KMS-11 (cell line): ENCODE results near the gene MYO15A.

Source experiments
- H2AFZ ChIP-seq: fragments of 200-600 bp; sonication (generic); 2 replicates; pipeline ENCODE4 v1.6.1; 2016; ENCODE audit warnings: antibody characterized with exemption, mixed run types, low read depth
- H3K27ac ChIP-seq: fragments of 200-600 bp; sonication (generic); 2 replicates; pipeline ENCODE4 v1.6.1; 2016; ENCODE audit warnings: mild to moderate bottlenecking, mixed run types
- H3K27me3 ChIP-seq: fragments of 200-600 bp; sonication (generic); 2 replicates; pipeline ENCODE4 v1.6.1; 2017; ENCODE audit warnings: mild to moderate bottlenecking, low read depth, mixed run types, moderate library complexity; ENCODE audit not compliant: insufficient read depth
- H3K36me3 ChIP-seq: fragments of 200-600 bp; sonication (generic); 2 replicates; pipeline ENCODE4 v1.6.1; 2017; ENCODE audit warnings: mild to moderate bottlenecking, mixed run types; ENCODE audit not compliant: insufficient read depth
- H3K4me1 ChIP-seq: fragments of 200-600 bp; sonication (generic); 2 replicates; pipeline ENCODE4 v1.6.1; 2016; ENCODE audit warnings: mild to moderate bottlenecking, low read depth, mixed run types; ENCODE audit not compliant: poor library complexity, severe bottlenecking
- H3K4me2 ChIP-seq: fragments of 200-600 bp; sonication (generic); 2 replicates; pipeline ENCODE4 v1.7.0; 2016; ENCODE audit warnings: mild to moderate bottlenecking, mixed run types
- H3K4me3 ChIP-seq: fragments of 200-600 bp; sonication (generic); IDR thresholded peaks from 2 replicates; pipeline ENCODE4 v1.6.1; 2017; ENCODE audit warnings: low read depth, low read length, mixed read lengths; ENCODE audit not compliant: insufficient read depth
- H3K79me2 ChIP-seq: fragments of 200-600 bp; sonication (generic); 2 replicates; pipeline ENCODE4 v1.6.1; 2016; ENCODE audit warnings: low read depth, mixed run types; ENCODE audit not compliant: insufficient read depth
- H3K9ac ChIP-seq: fragments of 200-600 bp; sonication (generic); 2 replicates; pipeline ENCODE4 v1.6.1; 2016; ENCODE audit warnings: mild to moderate bottlenecking, mixed run types
- H4K20me1 ChIP-seq: fragments of 200-600 bp; sonication (generic); 2 replicates; pipeline ENCODE4 v1.6.1; 2016; ENCODE audit warnings: mild to moderate bottlenecking, mixed run types; ENCODE audit not compliant: insufficient read depth
- TF ChIP-seq, protein P1 (sequence below): fragments of 200-600 bp; sonication (generic); conservative IDR thresholded peaks from 2 replicates; pipeline ENCODE4 v1.6.1; 2017; ENCODE audit warnings: low read depth, mild to moderate bottlenecking, antibody characterized with exemption, low read length, moderate library complexity, mixed read lengths

MYO15A gene

DNA sequence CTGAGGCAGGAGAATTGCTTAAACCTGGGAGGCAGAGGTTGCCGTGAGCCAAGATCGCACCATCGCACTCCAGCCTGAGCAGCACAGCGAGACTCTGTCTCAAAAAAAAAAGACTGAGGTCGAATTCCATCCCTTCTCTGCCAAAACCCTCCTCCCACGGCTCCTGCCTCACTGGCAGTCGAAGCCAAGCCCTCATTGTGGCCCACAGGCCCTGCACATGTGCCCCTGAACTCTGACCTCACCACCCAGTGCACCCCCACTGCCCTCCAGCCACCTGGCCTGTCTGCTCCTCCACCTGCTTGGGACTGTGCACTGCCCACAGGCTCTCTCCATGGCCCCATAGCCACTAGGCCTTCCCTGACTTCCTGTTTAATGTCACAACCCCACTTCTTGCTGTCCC lies 7.0 kb downstream of the MYO15A start:
- Histone ChIP-seq H3K27me3 (no peaks in the 10 kb centered on the region), H3K27ac (no peak overlapping the region), H3K4me1 (no peaks in the 10 kb centered on the region), H3K36me3 (no peaks in the 10 kb centered on the region), H2AFZ (no peak overlapping the region), H3K79me2 (no peaks in the 10 kb centered on the region), H3K4me2 (no peak overlapping the region), H3K9ac (no peak overlapping the region), H4K20me1 (no peaks in the 10 kb centered on the region), H3K4me3 (no peak overlapping the region)
- TF ChIP-seq, protein P1, sequence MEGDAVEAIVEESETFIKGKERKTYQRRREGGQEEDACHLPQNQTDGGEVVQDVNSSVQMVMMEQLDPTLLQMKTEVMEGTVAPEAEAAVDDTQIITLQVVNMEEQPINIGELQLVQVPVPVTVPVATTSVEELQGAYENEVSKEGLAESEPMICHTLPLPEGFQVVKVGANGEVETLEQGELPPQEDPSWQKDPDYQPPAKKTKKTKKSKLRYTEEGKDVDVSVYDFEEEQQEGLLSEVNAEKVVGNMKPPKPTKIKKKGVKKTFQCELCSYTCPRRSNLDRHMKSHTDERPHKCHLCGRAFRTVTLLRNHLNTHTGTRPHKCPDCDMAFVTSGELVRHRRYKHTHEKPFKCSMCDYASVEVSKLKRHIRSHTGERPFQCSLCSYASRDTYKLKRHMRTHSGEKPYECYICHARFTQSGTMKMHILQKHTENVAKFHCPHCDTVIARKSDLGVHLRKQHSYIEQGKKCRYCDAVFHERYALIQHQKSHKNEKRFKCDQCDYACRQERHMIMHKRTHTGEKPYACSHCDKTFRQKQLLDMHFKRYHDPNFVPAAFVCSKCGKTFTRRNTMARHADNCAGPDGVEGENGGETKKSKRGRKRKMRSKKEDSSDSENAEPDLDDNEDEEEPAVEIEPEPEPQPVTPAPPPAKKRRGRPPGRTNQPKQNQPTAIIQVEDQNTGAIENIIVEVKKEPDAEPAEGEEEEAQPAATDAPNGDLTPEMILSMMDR: no peak

DNA sequence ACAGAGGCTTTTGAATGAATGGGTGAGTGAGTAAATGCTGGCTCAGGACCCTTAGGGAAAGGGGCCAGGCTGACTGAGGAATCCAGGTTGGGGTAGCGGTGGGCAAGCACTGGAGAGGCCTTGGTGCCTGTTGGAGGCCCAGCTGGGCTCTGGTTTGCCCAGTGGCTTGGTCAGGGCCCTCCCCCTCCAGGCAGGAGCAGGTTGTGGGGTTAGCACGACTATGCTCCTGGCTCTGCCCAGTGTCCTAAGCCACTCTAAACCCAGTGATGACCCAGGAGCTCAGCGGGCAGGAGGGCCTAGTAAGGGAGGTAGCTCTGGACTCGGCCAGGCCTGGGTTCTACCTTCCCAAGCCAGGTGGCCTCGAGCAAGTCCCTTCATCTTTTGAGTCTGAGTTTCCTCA lies 7.5 kb downstream of the MYO15A start:
- Histone ChIP-seq H3K27me3 (no peaks in the 10 kb centered on the region), H3K27ac (no peak overlapping the region), H3K4me2 (no peak overlapping the region), H3K36me3 (no peaks in the 10 kb centered on the region), H3K4me1 (no peaks in the 10 kb centered on the region), H3K9ac (no peak overlapping the region), H2AFZ (no peak overlapping the region), H3K4me3 (no peak overlapping the region), H3K79me2 (no peaks in the 10 kb centered on the region), H4K20me1 (no peaks in the 10 kb centered on the region)
- TF ChIP-seq, protein P1: no peak

DNA sequence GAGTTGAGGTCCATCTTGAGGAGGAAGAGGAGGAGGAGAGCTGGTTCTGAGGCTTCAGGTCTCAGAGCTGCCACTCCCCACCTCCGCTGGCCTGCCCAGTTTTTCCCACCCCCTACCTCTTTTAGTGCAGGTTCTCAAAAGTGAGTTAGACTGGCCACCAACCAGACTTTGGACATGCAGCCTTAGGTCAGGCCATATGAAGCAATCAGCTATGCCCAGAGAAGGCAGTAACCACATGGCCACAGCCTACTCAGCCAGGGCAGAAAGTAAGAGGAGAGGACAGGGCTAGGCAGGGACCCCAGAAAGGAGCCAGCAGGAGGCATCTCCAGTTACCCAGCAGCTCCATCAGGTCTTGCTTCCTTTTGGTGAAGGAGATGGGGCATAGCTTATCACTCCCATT lies 9.0 kb downstream of the MYO15A start:
- Histone ChIP-seq H3K4me2 (no peak overlapping the region), H3K9ac (no peak overlapping the region), H2AFZ (no peak overlapping the region), H3K4me3 (no peak overlapping the region), H3K27me3 (no peaks in the 10 kb centered on the region), H3K4me1 (no peaks in the 10 kb centered on the region), H3K36me3 (no peaks in the 10 kb centered on the region), H3K27ac (no peak overlapping the region), H4K20me1 (no peaks in the 10 kb centered on the region), H3K79me2 (no peaks in the 10 kb centered on the region)
- TF ChIP-seq, protein P1: no peak

DNA sequence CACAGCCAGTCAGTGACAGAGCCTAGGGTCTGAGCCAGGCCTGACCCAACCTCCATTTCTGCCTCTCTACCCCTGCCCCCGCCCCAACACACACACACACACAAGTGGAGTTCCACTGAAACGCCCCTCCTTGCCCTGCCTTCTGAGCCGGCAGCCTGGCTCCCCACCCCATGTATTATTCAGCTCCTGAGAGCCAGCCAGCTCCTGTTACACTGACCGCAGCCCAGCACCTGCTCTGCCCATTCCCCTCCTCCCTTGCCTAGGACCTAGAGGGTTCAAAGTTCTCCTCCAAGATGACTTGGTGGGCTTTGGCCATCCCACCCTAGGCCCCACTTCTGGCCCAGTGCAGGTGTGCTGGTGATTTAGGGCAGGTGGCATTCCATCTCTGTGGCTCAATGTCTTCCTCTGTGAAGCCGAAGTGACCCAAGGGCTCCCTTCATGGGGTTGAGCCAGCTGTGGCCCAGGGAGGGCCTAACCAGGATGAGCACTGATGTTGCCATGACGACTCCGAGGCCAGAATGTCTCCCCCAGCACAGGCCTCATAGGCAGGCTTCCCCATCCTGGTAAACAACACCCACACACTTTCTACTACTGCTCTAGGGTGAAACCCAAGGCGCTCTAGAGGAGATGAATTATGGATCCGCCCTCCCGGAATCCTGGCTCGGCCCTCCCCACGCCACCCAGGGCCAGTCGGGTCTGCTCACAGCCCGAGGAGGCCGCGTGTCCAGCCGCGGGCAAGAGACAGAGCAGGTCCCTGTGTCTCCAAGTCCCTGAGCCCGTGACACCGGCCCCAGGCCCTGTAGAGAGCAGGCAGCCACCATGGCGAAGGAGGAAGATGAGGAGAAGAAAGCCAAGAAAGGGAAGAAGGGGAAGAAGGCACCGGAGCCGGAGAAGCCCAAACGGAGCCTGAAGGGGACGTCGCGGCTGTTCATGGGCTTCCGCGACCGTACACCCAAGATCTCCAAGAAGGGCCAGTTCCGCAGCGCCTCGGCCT lies 9.7 kb downstream of the MYO15A start:
- TF ChIP-seq, protein P1: no peak
- no peak overlapping the region for H3K27ac ChIP-seq
- no peaks in the 10 kb centered on the region for H3K79me2 ChIP-seq
- no peaks in the 10 kb centered on the region for H4K20me1 ChIP-seq
- no peak overlapping the region for H2AFZ ChIP-seq
- no peak overlapping the region for H3K4me2 ChIP-seq
- H3K9ac ChIP-seq: no peak overlapping the region
- H3K4me3 ChIP-seq: no peak overlapping the region
- no peaks in the 10 kb centered on the region for H3K4me1 ChIP-seq
- H3K27me3 ChIP-seq: no peaks in the 10 kb centered on the region
- no peaks in the 10 kb centered on the region for H3K36me3 ChIP-seq
